AG08396 (cell line): ENCODE data around the gene TNS2.

Source experiments
- DNase-seq: peaks from one replicate; pipeline ENCODE4 v3.0.0; 2012; ENCODE audit warnings: low spot score, mixed read lengths

The TNS2 gene

GRCh38 chr12:53067993-53068770 is 18.3 kb downstream of the TNS2 start:
- DNase-seq, result no peak

DNA sequence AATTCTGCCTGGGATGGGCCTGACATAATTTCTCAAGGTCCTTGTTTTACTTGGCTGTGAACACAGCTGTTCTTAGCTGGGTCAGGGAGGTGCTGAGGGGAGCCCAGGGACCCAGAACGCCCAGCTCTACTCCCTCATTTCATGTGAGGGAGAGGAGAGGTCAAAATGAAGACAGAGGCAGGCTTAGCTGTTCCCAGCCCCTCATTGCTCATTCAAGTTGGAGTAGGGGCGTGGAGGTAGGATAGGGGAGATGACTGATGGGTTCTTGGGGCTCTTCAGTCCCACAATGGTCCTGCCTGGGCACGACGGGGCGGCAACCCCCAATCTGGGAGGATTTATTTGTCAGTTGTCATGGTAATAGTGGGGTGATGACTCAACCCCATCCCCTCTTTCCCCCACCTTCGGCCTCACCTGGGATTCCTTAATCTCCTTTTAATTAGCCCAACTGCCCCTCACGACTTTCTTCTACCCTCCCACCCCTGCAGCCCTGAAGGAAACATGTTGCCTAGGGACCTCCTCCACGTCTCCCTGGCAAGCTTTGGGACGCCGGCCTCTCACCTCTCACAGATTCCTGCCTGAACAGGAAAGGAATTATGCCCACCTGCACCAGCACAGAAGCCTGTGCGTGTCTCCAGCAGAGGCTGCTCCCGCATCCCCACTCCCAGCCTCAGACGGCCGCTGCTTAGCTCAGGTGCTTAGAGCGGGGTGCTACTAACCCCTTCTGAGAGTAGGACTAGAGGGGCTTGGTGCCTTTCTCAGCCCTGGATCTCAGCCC is 19.1 kb downstream of the TNS2 start:
- no peak for DNase-seq

- DNase-seq, result no peak
Measured at GRCh38 chr12:53069621-53070410, 20.0 kb downstream of the TNS2 start.

- no peak for DNase-seq
Measured at GRCh38 chr12:53070877-53071492, 21.1 kb downstream of the TNS2 start.

DNA sequence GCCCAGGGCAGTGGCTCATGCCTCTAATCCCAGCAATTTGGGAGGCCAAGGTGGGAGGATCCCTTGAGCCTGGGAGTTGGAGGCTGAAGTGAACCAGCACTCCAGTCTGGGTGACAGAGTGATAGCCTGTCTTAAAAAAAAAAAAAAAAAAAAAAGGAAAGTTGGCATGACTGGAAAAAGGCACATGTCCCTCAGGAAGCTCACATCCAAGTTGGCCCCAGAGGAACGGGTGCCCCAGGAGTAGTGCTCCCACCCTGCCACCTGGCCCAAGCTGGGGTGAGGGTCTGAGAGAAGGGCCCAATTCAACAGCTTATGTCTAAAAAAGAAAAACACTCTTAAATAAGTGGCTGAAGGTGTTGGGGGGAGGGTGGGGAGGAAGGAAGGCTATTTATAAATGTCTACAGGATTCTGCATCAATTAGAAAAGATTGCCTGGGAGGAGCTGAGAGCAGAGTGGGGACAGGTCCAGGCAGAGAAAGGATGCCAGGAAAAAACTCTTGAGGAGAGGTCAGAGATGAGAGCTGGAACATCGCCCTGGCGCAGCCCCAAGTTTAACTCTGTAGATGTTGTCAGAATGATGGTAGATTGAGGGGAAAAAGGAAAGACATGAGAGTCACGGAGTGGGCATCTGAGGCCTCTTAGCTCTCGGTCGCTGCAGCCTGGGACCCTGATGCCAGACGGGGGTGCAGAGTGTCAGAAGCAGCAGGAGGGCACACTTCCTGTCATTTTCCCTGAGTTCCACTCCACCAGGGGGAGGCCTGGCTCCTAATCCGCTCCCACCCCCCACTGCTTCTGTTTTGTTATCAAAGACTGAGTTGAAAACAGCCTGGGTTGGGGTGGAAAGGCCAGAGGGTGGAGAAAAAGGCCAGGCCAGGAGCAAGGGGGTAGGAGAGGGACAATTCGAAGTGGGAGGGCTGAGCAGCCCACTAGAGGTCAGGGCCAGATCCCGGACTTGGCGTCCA is 22.0 kb downstream of the TNS2 start:
- DNase-seq, result no peak

DNA sequence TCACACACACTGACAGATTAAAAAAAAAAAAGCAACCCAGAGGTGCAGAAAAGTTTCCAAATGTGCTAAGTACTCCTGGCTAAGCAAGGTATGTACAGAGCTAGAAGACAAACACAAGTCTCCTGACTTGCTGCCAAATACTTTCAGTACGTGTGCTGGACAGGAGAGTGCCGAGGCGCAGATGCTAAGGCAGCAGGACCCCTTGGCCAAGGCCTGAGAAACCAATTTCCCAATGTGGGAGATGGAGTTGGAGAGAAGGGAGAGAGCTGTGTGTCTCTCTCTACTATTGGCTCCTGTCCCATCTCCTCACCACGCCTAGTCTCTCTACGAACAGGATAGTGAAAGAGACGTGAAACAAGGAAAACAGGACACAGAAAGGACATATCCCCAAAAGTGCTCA is 24.0 kb downstream of the TNS2 start:
- DNase-seq, result no peak

DNA sequence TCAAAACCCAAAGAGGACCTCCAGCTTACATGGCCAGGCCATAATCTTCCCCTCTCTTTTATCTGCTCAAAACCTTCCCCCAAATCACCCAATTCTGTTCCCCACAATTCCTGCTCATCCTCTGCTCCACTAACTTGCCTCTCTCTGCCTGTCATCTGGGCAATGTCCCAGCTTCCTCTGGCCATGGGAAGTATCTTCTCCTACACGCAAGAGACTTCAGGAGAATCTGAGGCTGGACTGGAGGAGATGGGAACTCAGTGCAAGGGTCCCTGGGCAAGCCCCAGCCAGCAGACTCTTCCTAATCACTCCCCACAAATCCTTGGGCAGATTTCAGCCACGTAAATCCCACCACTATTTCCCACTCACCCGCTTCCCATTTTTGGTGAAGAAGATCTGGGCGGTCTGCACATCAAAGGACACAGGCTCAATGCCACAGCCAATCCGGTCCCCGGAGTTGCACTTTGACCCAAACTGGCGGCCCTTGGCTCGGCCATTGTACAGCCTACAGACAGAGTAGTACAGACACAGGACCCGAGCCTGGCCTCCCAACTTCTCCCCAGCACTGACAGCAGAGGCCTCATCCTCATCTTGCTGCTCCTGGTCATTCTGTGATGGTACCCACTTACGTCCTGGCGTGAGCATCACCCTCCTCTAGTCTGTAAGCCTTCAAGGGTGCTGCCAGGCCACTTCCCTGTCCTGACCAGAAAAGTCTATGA is 24.6 kb downstream of the TNS2 start:
- no peak for DNase-seq

DNA sequence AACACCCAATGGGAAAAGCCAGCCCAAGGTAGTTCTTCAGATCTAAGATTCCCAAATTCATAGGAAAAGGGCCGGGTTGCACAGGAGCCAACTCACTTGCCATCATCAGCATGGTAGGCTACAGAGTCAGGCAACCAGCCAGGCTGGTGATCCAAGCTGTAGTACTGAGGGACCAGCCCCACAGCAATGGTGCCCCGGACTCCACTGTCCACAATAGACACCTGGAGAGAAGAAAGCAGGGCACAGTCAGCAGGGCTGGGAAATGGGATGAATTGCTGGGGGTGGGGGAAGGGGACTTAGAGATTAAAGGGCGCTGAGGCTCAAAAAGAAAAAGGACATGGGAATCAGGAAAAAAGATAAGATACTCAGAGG is 25.1 kb downstream of the TNS2 start:
- no peak for DNase-seq

GRCh38 chr12:53076461-53076860 is 26.6 kb downstream of the TNS2 start:
- no peak for DNase-seq

DNA sequence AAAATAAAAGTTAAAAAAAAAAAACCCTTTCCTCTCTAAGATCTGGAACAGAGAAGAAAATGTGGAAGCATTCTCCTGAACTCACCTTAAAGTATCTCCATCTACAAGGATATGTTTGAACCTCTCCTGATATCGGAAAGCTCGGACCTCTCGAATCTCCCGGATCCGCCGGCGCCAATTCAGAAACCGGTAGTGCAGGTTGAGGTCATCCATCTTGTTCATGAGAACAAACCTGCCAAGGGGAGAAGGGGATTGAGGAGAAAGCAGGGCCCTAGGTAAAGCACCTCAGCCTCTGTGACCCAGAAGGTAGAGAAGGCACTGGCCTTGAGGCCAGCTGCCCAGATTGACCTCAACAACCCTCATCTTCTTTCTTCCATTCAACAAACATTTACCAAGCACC is 27.2 kb downstream of the TNS2 start:
- DNase-seq, result no peak

DNA sequence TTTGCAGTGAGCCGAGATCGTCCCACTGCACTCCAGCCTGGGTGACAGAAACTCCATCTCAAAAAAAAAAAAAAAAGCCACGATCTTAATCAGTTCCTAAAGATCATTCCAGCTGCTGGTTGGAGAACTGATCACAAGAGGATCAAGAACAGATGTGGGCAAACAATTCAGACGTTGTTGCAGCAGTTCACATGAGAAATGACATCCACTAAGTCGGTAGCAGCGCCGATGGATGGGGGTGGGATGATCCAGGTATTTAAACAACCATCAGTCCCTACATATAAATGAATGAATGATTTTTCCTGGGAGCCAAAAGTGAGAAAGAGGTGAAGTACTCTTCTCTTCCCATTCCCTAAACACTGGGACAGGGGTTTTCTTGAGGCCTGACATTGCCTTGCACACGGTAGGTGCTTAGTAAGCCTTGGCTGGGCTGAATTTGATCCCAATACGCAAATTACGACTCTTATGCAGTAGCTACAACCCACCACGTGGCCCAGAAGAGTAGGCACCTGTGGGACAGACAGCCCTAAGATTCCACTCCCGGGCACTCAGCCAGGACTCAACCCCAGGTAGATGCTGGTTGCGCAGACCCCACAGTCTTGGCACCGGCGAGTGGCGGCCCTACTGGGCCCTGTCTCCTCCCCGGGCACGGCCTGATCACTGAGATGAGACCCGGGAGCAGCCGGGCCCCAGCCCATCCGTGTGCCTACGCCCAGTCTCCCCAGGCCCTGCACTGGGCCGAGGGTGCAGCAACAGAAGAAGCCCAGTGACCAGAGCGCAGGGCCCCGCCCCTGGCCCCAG is 28.8 kb downstream of the TNS2 start:
- DNase-seq, result peak; percentile 30

DNA sequence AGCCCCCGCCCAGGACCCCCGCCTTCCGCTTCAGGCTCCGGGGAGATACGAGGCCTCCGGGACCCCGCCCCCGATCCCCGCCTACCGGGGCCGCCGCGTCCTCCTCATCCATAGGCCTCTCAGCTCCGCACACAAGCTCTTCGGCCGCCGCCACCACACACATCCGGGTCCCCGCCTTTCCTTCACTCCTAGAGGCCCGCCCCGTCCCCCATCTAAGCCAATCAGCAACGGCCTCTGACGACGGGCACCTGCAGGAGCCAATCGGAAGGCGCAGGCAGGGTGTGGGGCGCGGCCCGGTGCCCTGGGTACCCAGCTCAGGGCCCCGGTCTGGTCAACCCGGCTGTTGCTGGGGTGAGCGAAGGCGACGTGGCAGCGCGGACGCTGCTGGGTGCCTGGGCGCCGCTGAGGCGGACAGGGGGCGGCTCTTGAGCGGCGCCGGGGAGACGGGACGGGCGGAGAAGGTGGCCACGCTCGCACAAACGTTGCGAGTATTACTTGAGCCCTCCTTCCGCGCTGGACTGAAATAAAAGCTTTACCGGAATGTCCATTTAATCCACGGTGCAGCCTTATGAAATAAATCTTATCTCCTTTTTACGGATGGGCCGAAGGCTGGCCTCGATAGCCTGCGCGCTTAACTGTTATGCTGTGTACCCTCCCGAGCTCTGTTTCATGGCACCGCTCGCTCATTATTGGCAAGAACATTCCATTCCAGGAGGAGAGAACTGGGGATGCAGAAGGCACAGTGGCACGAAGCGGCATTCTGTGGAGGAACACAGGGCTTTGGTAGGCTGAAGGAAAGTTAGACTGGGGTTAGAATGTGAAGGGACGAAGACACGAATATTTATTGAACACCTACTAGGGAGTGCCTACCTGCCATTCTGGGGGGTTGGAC is 29.6 kb downstream of the TNS2 start, which contains the start of gene SPRYD3:
Gene SPRYD3 (minus strand): TSS at position 165 of the 892 bp plus-strand sequence. CDS start 57 bp downstream, at position 108.
- peak; percentile 100 for DNase-seq

DNA sequence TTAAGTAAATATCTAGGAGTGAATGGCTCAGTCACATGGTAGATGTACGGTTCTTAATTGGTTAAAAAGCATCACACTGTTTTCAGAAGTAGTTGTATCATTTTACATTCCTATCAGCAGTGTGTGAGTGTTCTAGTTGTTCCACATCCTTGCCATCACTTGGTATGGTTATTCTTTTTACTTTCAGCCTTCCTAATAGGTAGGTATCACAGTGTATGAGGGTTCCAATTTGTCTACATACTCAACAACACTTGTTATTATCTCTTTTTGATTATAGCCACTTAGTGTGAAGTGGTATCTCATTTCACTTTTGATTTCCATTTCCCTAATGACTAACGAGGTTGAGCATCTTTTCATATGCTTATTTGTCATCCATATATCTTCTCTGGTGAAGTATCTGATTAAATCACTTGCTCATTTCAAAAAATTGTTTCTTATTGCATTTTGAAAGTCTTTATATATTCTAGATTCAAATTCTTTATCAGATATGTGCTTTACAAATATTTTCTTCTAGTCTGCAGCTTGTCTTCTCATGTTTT is 32.8 kb downstream of the TNS2 start:
- DNase-seq, result no peak

GRCh38 chr12:53086361-53086760 is 36.5 kb downstream of the TNS2 start:
- no peak for DNase-seq

- DNase-seq, result no peak
Measured at GRCh38 chr12:53090105-53090504, 40.2 kb downstream of the TNS2 start.

- DNase-seq, result no peak
Measured at GRCh38 chr12:53090554-53090953, 40.7 kb downstream of the TNS2 start.

GRCh38 chr12:53091756-53092155 is 41.9 kb downstream of the TNS2 start:
- no peak for DNase-seq

DNA sequence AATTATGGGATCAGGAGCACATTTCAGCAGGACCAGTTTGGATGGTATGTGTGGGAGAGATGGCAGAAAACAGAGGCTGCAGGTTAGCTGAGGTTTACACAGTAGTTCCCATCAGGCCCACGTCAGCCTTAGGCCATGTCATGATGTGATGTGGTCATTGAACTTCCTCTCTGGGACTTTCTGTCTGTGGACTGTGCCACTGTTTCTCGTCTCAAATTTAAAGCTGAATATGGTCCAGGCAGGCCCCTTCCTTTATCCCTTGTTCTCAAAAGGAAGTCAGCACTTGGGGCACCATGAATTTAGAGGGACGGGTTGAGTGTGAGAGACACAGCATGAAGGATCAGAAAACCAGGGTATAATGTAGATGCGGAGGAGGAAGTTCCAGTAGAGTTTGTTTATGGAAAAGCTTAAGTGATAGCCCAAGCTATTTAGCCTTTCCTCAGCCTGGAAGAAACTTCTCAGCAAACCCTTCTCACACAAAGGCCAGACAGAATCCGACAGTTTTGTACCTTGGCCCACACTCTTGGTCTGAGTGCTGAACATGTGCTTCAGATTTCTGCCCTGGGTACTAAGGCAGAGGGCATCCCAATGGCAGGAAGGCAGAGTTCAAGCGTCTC is 44.0 kb downstream of the TNS2 start:
- no peak for DNase-seq
